HepG2 (cell line): ENCODE measurements around the gene AMIGO1.

Experiments used
- FOXK2 ChIP-seq: fragments of 450-650 bp; IDR thresholded peaks from 2 replicates; pipeline ENCODE4 v1.6.1; 2016
- NBN ChIP-seq: fragments of 450-650 bp; conservative IDR thresholded peaks from 2 replicates; pipeline ENCODE4 v1.6.1; 2017
- NR2C2 ChIP-seq: sonication (generic); formaldehyde crosslinking; IDR thresholded peaks from 2 replicates; pipeline ENCODE4 v1.4.0; 2020; ENCODE audit warnings: missing genetic modification reagents, mild to moderate bottlenecking, moderate library complexity, borderline replicate concordance
- POLR2AphosphoS5 ChIP-seq: IDR thresholded peaks from 2 replicates; pipeline ENCODE4 v1.6.1; 2012; ENCODE audit warnings: low read depth, low read length
- SKIL ChIP-seq: sonication (generic); formaldehyde crosslinking; IDR thresholded peaks from 2 replicates; pipeline ENCODE4 v1.8.0; 2022; ENCODE audit warnings: missing genetic modification reagents, mild to moderate bottlenecking, moderate library complexity, borderline replicate concordance
- SUZ12 ChIP-seq: fragments of 150-350 bp; IDR thresholded peaks from 2 replicates; pipeline ENCODE4 v1.6.1; 2014; ENCODE audit warnings: low read depth, low read length
- ZNF530 ChIP-seq: sonication (generic); formaldehyde crosslinking; IDR thresholded peaks from 2 replicates; pipeline ENCODE4 v1.5.0; 2020; ENCODE audit warnings: low read depth, mild to moderate bottlenecking, missing genetic modification reagents
- TF ChIP-seq, protein P1 (sequence below): IDR thresholded peaks from 2 replicates; pipeline ENCODE4 v1.6.1; 2012; ENCODE audit warnings: inconsistent platforms

- TF ChIP-seq SUZ12, result no peak
- TF ChIP-seq, protein P1, sequence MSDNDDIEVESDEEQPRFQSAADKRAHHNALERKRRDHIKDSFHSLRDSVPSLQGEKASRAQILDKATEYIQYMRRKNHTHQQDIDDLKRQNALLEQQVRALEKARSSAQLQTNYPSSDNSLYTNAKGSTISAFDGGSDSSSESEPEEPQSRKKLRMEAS, result no peak
- TF ChIP-seq POLR2AphosphoS5, result no peak
- no peak for TF ChIP-seq FOXK2
- no peak for TF ChIP-seq NR2C2 (CRISPR knock-in tag)
- no peak for TF ChIP-seq ZNF530 (CRISPR knock-in tag)
- no peak for TF ChIP-seq SKIL (CRISPR knock-in tag)
- no peak for TF ChIP-seq NBN
Measured at GRCh38 chr1:109476825-109477224, 32.7 kb downstream of the AMIGO1 start.
